AG09309 (cell line): ENCODE results near the gene DEAF1.
A peak's percentile ranks its signal among the peaks of the same experiment; 100 is the strongest.

Source experiments
- DNase-seq: peaks from one replicate; pipeline ENCODE4 v3.0.0-alpha.2; 2010; ENCODE audit warnings: low read depth
- H3K4me3 ChIP-seq: 2 replicates; pipeline ENCODE4 v1.5.1; 2011; ENCODE audit warnings: mild to moderate bottlenecking, low read depth, low read length, moderate library complexity; ENCODE audit not compliant: control insufficient read depth
- CTCF ChIP-seq: IDR thresholded peaks from 2 replicates; pipeline ENCODE4 v1.5.1; 2011; ENCODE audit warnings: mild to moderate bottlenecking, low read depth, low read length, inconsistent platforms; ENCODE audit not compliant: insufficient read depth, control insufficient read depth; ENCODE audit errors: missing control alignments

The DEAF1 gene

GRCh38 chr11:707817-708420 lies 12.9 kb upstream of the DEAF1 start:
- no peak for DNase-seq
- no peak for TF ChIP-seq CTCF
- H3K4me3 ChIP-seq, result no peak overlapping the region

- DNase-seq, result no peak
- peak overlapping the region; percentile 85 for H3K4me3 ChIP-seq
- TF ChIP-seq CTCF, result peak; percentile 15
These were observed 12.2 kb upstream of the DEAF1 start for GRCh38 chr11:706957-707816.

- no peak for DNase-seq
- no peak for TF ChIP-seq CTCF
- H3K4me3 ChIP-seq, result peak overlapping the region; percentile 85
These were observed 11.5 kb upstream of the DEAF1 start for GRCh38 chr11:706439-706956.

GRCh38 chr11:705646-706438 lies 10.8 kb upstream of the DEAF1 start, which contains the start of gene EPS8L2:
TSS of gene EPS8L2 (plus strand) at chr11:706231. CDS start at chr11:709408, 3,177 bp downstream.
- no peak for TF ChIP-seq CTCF
- H3K4me3 ChIP-seq, result peak within 1 kb of the TSS; percentile 85

GRCh38 chr11:704781-705645 lies 10.0 kb upstream of the DEAF1 start:
- no peak for TF ChIP-seq CTCF
- no peak for DNase-seq
- peak overlapping the region; percentile 85 for H3K4me3 ChIP-seq

More at GRCh38 chr11:705646-706438, 10.8 kb upstream of the DEAF1 start, which contains the start of gene EPS8L2:
- no peak for DNase-seq
